Measurements from ENCODE around the gene PPARD. TPM values are rescaled to one million over a fixed set of nuclear protein-coding genes. Genes with fewer than 3 reads are reported as not detected.
"Not testable (repeated sequence)": the region's sequence is repeated elsewhere in the genome, so short reads cannot be mapped to it uniquely, and the experiment has no call there.

PPARD gene
- polyA plus RNA-seq (ENCODE audit: insufficient read depth in 1 of 5, insufficient read length in 5 of 5, low replicate concordance in 1 of 5), result 10 to 100 TPM; 18.5 to 27.4 (median 25.0) TPM
- long read RNA-seq, donor 1, partial matches to known transcripts, result 0 of 4 reads
- long read RNA-seq, donor 1, other reads (novel, unspliced or antisense), result 0 of 4 reads
- long read RNA-seq, donor 2, partial matches to known transcripts, result 0 of 2 reads
- long read RNA-seq, donor 2, other reads (novel, unspliced or antisense), result 0 of 2 reads
- long read RNA-seq, donor 3, partial matches to known transcripts, result 0 of 1 reads
- long read RNA-seq, donor 3, other reads (novel, unspliced or antisense), result 0 of 1 reads
- long read RNA-seq, donor 4, transcript PPARD-203 (8 exons, 3,747 nt), result major isoform, 6 of 6 reads
- long read RNA-seq, donor 4, partial matches to known transcripts, result 0 of 6 reads
- long read RNA-seq, donor 4, other reads (novel, unspliced or antisense), result 0 of 6 reads
- long read RNA-seq, donor 5, partial matches to known transcripts, result 0 of 2 reads
- long read RNA-seq, donor 5, other reads (novel, unspliced or antisense), result 0 of 2 reads
- long read RNA-seq, donor 6, partial matches to known transcripts, result 20 of 33 reads
- long read RNA-seq, donor 6, other reads (novel, unspliced or antisense), result 10 of 33 reads
- long read RNA-seq, donor 7, partial matches to known transcripts, result 0 of 4 reads
- long read RNA-seq, donor 7, other reads (novel, unspliced or antisense), result 0 of 4 reads
- long read RNA-seq, donor 8, partial matches to known transcripts, result 0 of 3 reads
- long read RNA-seq, donor 8, other reads (novel, unspliced or antisense), result 0 of 3 reads

DNA sequence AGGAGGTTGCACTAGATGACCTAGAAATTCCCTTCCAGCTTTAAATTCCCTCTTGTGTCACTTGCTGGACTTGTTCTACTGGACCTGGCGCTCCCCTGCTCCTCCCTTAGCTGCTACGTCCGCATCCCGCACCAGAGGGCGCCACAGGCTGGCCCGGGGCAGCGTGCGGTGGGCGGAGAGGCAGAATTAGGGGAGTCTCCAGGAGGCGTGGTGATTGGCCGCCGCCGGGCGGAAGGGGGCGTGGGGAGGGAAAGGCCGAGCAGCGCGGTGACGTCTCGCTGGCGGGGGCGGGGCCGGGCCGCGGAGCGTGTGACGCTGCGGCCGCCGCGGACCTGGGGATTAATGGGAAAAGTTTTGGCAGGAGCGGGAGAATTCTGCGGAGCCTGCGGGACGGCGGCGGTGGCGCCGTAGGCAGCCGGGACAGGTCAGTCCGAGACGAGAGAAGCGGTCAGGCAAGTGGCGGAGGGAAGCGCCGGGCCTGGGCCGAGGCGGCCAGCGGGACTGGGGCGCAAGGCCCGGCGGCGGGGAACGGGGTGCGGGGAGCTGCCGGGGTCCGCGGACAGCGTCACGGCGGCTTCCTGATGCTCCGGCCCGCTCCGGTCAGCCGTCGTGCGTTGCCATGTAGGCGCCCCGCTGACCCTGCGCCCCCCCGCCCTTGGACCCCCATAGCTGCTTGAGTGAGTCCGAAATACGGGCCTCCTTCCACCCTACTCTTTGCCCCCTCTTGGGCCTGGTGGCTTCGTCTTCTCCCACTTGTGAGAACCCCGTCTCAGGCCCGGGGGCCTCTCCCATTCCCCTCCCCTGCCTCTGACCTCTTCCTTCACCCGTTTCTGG, at the start of gene PPARD:
TSS of gene PPARD (plus strand) at position 301 of the 834 bp plus-strand sequence. CDS start 68,530 bp downstream, outside the sequence.
- DNase-seq, result peak; percentile 98

DNA sequence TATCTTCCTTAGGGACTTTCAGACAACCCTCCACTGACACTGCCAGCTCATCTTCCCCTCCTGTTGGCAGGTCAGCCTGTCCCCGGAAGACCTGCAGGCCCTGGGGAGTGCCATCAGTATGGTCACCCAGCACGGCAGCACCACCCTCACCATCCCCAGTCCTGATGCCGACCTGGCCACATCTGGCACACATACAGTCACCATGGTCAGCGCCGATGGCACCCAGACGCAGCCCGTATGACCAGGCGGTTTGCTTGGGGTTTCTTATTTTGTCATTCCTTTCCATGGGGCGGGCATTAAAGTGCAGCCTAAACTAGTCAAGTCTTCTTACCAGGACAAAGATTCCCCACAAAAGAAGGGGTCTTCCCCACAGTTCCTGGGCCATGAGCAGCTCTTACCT, 48.7 kb upstream of the PPARD start:
- DNase-seq, result no peak

DNA sequence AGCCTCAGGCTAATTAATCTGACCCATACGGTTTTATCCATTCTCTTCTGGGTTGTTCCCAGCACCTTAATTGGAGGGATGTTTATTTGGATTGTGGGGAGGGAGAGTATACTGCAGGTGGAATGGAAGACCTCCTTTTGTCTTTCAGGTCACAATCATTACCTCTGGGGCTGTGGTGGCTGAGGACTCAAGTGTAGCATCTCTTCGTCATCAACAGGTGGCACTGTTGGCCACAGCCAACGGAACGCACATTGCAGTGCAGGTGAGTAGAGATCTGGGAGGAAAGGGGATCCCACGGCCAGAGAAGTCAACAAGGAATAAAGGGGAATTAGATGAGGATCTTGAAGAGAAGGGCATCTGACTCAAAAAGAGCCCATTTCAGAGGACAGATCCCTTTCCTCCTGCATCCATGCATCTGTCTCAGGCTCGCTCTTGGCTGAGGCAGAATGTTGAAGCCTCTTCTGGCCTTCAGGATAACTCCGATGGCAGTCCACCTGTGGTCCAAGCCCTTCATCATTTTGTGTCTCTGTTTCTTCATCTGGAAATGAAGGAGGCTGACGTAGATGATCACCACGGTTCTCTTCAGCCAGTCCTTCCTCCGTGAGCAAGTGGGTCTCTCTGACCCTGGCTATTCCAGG, 47.9 kb upstream of the PPARD start:
- DNase-seq, result no peak

DNA sequence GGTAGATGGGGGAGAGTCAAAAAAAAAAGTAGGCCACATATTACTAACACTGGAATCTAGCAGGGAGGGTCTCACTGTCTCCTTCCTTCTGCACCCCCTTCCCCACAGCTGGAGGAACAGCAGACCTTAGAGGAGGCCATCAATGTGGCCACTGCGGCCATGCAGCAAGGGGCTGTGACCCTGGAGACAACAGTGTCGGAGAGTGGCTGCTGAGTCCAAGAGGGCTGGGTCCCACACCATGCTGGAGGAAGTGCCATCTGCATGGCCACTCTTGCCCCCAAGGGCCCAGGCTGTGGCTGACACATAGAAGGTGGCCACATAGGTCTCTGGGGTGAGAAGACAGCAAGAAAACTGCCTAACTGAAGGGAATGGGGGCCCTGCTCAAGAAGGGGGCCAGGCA, 47.3 kb upstream of the PPARD start:
- DNase-seq, result no peak

DNA sequence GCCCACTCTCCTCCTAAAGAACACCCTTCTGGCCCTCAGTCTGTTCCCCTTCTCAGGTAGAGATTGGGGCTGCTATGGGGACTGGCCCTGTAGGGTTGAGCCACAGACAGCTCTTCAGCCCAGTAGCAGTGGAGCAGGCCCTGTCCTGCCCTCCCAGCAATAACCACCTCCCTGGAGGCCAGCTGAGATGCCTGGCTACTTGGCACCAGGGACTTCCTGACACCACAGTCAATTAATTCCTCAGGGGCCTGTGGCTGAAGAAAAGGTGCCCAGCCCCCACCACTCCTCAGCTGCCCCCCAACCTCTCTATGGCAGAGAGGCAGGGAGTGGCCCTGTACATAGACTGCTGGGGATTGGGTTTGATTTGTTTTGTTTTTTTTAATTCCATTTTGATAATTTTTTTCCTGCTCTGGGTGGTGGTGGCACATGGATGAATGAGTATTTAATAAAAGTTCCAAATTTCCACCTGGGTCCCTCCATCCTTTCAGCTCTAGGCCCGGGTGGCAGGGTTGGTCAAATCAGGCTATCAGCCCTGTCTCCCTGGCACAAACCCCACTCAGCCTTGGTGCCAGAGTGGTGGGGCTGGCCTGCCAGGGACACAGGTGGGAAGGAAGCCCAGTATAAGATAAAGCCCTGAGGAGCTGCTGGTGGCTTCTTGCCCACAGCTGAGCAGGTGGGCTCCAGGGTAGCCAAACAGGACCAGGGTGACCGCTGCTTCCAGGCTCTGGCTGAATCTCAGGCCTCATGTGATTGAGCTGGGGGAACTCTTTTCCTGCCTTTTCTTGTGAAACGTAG, 46.6 kb upstream of the PPARD start:
- no peak for DNase-seq

DNA sequence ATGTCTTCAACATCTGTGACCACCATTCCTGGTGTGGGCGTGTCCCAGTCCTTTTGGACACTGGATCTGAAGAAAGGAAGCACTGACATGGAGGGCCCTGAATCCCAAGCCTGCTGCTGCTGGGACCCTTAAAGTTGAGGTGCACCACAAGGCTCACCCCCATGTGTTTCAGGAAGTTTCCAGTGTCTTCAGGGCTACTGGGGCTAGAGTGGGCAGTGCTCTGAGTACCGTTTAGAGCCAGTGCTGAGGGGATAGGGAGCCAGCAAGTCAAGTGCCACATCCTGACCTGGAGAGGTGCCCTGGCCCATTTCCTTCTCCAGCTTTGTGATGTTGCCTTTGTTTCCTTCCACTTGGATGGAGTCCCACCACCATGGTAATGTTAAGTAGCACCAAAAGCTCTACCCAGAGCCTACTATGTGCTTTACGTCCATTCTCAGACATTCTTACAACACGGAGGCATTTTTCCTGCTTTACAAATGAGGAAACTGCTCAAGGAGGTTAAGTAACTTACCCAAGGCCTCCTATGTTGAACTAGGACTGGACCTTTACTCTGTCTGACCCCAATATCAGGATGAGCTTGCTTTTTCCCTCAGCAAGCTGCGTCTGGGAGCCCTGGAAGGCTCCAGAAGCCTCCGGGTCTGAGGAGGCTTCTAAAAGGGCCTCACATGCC, 45.3 kb upstream of the PPARD start:
- DNase-seq, result no peak

DNA sequence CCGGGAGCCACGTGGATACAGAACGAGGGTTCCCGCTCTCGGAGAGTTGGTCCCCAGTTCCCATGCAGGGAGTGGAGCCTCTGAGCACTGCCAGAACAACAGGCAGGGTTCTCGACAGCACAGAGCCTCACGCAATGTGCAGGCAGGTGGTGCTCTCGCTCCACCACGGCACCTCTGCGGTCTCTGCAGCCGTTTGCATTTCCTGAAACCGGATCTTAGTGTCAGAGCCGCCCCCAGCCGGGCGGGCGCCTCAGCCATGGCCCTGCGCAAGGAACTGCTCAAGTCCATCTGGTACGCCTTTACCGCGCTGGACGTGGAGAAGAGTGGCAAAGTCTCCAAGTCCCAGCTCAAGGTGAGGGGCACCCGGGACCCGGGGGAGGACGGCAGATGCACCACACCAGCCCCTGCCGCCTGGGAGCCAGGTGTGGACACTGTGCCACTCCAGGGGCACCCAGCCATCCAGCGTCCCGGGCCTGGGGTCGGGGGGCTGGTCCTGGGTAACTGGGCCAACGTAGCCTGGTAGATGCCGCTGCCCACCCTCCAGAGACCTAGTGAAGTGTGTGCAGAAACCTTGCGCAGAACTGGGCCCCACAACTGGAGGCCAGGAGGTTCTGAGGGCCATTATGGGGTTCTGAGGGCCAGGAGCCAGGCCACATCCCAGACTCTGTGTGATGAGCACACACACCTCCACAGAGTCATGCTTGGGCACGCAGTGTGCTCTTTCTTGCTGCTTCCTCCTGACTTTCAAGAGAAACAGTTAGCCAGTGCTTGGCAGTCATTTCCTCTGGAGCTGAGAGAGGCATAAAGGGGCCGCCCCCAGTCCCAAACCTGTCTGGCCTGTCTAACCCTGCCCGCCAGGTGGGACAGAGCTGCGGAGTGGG, 44.5 kb upstream of the PPARD start, which contains the start of gene DEF6:
TSS of gene DEF6 (plus strand) at position 218 of the 881 bp plus-strand sequence. CDS start at position 257, 39 bp downstream.
- DNase-seq, result peak; percentile 78 to 80

DNA sequence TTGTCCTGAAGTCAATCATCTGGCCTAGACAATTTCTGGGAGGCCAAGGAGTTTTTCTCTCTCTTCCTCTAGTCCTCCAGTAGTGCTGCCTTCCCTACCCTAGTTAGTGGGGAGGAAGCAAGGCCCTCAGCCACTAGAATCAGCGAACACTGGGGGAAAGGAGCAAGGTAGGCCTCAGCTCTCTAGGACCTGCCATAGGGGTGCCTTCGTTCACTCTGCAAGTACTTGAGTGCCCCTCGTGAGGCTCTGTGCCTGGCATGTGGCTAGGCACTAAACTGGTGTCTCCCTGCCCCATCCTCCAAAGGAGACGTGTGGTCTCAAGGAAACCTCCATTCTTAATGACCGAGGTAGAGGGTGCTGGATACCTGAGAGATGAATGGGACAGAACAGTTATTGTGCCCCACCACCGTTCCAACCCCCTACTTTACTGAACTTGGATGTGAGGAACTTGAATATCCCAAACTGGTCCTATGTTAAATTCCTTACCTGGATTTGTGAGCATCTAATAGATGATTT, 43.7 kb upstream of the PPARD start:
- DNase-seq, result no peak

DNA sequence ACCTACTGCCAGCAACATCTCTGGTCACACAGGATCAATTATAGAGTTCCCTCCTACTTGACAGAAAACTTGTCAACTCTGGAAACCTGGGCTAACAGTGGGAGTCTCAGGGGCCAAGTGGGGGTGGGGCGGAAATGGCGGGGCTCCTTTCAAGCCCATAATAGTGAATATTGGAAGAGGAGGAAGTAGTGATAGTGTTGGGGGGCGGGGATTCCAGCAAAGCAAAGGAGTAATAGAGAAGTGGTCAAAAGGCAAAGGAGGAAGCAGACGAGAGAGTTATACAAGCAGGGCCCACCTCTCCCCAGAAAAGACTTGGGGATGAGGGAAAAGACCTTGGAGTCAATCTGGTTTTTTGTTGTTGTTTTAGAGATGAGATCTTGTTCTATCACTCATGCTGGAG, 42.7 kb upstream of the PPARD start:
- DNase-seq, result no peak

DNA sequence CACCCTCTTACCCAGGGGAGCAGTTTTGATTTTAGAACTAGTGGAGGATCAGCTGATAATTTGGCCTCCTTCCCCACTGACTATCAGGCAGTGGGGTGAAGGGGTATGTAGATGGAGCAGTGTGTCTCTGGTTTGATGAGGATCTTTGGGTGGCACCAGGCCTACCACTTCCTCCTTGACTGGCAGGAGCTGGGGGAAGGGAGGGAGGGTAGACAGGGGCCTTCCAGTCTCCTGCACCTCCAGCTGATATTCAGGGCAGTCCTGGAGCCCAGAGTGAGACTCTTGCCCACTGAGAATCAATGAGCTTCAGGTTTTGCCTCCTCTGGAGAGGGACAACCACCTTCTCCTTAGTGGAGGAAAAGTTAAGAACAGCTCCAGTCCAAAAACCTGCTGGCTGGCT, 41.5 kb upstream of the PPARD start:
- no peak for DNase-seq

DNA sequence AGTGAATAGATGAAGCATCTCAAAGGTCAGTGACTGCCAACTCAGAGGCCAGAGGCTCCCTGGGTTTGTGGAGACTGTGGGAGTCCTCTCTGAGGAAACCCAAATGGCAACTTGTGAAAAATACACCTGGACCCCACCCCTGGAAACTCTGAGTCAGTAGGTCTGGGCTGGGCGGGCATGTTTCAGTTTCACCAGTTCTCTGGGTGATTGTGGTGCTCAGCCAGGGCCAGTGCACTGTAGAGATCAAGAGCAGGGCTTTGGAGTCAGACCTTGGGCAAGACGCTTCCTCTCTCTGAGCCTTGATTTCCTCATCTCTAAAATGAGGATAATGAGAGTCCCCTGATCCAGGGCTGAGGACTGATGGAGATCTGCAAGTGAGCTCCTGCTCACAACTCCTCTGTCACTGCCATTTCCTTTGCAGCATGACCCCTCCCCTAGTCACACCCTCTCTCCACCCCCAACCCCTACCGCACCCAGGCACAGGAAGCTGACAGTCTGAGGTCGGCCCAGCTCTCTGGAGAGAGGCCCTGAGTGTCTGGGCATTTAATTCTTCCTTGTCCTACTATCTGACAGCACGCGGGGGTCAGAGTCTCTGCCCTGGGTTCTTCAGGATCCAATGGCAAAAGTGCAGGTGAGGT, 39.6 kb upstream of the PPARD start:
- no peak for DNase-seq

DNA sequence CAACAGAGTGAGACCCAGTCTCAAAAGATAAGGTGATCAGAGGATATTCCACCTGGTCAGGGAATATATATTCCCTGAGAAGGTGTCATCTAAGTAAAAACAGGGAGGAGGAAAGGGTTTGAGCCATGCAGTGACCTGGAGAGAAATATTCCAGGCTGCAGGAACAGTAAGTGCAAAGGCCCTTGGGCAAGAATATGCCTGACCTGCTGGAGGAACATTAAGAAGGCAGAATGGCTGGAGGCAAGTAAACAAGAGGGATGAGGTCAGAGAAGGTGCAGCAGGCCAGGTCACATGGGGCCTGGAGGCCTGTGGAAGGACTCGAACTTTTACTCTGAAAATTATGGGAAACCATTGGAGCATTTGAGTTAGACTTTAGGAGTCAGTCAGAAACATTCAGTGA, 38.1 kb upstream of the PPARD start:
- DNase-seq, result no peak

DNA sequence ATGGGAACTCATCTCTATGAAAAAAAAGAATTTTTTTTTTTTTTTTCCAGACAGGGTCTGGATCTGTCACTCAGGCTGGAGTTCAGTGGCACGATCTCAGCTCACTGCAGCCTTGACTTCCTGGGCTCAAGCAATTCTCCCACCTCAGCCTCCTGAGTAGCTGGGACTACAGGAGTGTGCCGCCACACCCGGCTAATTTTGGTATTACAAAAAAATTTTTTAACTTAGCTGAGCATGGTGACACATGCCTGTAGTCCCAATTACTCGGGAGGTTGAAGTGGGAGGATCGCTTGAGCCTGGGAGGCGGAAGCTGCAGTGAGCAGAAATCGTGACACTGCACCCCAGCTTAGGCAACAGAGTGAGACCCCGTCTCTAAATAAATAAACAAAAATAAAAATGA, 37.2 kb upstream of the PPARD start:
- DNase-seq, result no peak

DNA sequence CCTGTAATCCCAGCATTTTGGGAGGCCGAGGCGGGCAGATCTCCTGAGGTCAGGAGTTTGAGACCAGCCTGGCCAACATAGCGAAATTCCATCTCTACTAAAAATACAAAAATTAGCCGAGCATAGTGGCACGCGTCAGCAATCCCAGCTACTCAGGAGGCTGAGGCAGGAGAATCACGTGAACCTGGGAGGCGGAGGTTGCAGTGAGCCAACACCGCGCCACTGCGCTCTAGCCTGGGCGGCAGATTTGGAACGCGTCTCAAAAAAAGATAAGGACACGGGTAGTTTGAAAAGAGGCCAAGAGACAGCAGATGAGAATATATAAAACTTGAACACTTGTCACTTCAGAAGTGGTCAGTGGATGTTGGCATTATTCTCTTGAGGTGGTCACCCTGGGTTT, 35.2 kb upstream of the PPARD start:
- DNase-seq, result not testable (repeated sequence)

DNA sequence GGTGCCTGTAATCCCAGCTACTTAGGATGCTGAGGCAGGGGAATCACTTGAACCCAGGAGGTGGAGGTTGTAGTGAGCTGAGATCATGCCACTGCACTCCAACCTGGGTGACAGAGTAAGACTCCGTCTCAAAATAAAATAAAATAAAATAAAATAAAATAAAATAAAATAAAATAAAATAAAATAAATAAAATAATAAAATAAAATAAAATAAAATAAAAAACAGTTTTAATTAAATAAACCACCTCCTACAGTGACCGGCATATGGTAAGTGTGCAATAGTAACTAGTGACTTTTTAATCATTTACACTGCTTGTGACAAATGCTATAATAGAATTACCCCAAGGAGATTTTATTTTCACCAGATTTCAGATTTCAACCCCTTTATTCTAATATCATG, 33.8 kb upstream of the PPARD start:
- DNase-seq, result not testable (repeated sequence)

DNA sequence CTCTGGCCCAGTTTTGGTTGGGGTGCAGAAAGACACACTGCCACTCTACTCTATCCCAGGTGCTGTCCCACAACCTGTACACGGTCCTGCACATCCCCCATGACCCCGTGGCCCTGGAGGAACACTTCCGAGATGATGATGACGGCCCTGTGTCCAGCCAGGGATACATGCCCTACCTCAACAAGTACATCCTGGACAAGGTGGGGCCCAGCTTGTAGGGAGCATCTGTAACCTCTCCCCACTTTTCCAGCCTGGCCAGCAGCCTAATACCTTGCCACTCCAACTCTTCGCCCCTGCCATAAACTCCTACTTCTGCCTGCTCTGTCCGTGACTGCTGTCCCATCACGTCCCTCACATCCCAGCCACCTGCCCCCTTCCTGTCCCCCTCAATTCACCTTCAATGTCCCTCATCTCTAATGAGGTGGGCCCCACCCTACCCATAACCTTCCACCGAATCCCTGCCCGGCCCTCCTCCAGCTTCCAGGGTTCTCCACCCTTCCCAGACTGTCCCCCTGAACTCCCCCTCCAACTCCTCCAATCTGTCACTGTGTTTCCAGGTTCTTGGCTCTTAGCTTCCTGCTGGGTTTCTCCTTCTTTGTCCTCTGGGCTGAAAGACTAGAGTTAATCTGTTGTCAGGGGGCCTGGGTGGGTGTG, 32.6 kb upstream of the PPARD start:
- no peak for DNase-seq

DNA sequence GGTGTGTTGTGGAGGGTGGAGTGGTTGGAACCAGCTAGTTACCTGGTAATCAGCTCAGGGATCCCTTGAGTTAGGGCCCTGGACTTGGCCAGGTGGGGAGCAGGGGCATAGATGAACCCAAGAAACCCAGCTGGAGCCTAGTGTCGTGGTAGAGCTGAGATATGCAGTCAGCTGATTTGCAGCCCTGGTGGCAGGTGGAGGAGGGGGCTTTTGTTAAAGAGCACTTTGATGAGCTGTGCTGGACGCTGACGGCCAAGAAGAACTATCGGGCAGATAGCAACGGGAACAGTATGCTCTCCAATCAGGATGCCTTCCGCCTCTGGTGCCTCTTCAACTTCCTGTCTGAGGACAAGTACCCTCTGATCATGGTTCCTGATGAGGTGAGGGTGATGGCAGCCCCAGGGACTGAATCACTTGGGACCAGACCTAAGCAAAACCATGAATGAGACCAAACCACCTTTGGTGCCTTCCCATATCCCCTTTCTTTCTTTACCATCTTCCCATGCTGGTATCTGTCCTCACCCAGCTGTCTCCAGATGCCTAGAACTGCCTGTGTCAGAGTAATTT, 32.0 kb upstream of the PPARD start:
- DNase-seq, result no peak
